ENCODE measurements around the gene GPX3. TPM values are rescaled to one million over a fixed set of nuclear protein-coding genes. Genes with fewer than 3 reads are reported as not detected.

Gene GPX3
- total and polyA plus RNA-seq, 2 of the 13 experiments (the other 11 are each of a cell fraction or from before 2014, with no cell fraction given) = 33.8 to 1,892 TPM

GRCh38 chr5:151048526-151048925 lies 28.1 kb downstream of the GPX3 start:
- no peaks in the 10 kb centered on the region for H3K27me3 ChIP-seq (ENCODE audit: control insufficient read depth in 1 of 2, insufficient read depth in 2 of 2, low read length in 2 of 2)
- in situ Hi-C loops (cut with HindIII; ENCODE audit: extremely low pct_ligation_motif_present, low pct_unique_long_range_greater_than_20kb) = loop anchor here (5.0 to 10.0 kb wide), 2 partner anchors 41 to 196 kb away; no protein-coding TSS in a partner anchor
- DNase-seq (ENCODE audit: low spot score) = no peak
- no peak overlapping the region for H3K4me2 ChIP-seq (ENCODE audit: low read depth, low read length)
- intact Hi-C loops (cut with micrococcal nuclease; ENCODE audit: unreplicated experiment) = loop anchor here (1.0 kb wide), 1 partner anchor 46 kb away; no protein-coding TSS in a partner anchor
- no peaks in the 10 kb centered on the region for H3K9me3 ChIP-seq (ENCODE audit: low read length)
- ChIA-PET POLR2A (no interaction called here), CTCF (ENCODE audit: low intra/inter-chr PET ratio, low total read pairs) (interaction anchor here (2.1 to 3.3 kb wide), 2 partner anchors 47 to 67 kb away, joined by 13 to 27 read pairs; no protein-coding TSS in a partner anchor)
- H3K27ac ChIP-seq (ENCODE audit: extremely low read length, insufficient read depth, low read length) = no peak overlapping the region
- TF ChIP-seq ARID3A (IDR thresholded peaks at IDR 0.05; ENCODE audit: low read depth, low read length) (no peak), MAFK (conservative IDR thresholded peaks at IDR 0.05 in 1 of 2, IDR thresholded peaks at IDR 0.05 in 1 of 2; ENCODE audit: low read length in 2 of 2) (no peak), KAT7 (CRISPR knock-in tag; IDR thresholded peaks at IDR 0.05; ENCODE audit: borderline replicate concordance) (no peak), ZNF83 (CRISPR knock-in tag; IDR thresholded peaks at IDR 0.05; ENCODE audit: borderline replicate concordance) (no peak), BRD4 (CRISPR knock-in tag; IDR thresholded peaks at IDR 0.05) (no peak), ELF4 (CRISPR knock-in tag; IDR thresholded peaks at IDR 0.05; ENCODE audit: borderline replicate concordance) (no peak), ZNF124 (CRISPR knock-in tag; IDR thresholded peaks at IDR 0.05) (no peak)
- TF ChIP-seq, protein P1, sequence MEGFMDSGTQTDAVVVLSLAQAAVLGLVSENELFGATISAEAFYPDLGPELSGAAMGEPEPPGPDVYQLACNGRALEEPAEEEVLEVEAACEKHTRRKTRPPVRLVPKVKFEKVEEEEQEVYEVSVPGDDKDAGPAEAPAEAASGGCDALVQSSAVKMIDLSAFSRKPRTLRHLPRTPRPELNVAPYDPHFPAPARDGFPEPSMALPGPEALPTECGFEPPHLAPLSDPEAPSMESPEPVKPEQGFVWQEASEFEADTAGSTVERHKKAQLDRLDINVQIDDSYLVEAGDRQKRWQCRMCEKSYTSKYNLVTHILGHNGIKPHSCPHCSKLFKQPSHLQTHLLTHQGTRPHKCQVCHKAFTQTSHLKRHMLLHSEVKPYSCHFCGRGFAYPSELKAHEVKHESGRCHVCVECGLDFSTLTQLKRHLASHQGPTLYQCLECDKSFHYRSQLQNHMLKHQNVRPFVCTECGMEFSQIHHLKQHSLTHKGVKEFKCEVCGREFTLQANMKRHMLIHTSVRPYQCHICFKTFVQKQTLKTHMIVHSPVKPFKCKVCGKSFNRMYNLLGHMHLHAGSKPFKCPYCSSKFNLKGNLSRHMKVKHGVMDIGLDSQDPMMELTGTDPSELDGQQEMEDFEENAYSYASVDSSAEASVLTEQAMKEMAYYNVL (CRISPR knock-in tag; IDR thresholded peaks at IDR 0.05; ENCODE audit: borderline replicate concordance) = no peak
- TF ChIP-seq, protein P2, sequence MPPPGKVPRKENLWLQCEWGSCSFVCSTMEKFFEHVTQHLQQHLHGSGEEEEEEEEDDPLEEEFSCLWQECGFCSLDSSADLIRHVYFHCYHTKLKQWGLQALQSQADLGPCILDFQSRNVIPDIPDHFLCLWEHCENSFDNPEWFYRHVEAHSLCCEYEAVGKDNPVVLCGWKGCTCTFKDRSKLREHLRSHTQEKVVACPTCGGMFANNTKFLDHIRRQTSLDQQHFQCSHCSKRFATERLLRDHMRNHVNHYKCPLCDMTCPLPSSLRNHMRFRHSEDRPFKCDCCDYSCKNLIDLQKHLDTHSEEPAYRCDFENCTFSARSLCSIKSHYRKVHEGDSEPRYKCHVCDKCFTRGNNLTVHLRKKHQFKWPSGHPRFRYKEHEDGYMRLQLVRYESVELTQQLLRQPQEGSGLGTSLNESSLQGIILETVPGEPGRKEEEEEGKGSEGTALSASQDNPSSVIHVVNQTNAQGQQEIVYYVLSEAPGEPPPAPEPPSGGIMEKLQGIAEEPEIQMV (CRISPR knock-in tag; IDR thresholded peaks at IDR 0.05; ENCODE audit: low read depth) = peak; percentile 98
- TF ChIP-seq, protein P3, sequence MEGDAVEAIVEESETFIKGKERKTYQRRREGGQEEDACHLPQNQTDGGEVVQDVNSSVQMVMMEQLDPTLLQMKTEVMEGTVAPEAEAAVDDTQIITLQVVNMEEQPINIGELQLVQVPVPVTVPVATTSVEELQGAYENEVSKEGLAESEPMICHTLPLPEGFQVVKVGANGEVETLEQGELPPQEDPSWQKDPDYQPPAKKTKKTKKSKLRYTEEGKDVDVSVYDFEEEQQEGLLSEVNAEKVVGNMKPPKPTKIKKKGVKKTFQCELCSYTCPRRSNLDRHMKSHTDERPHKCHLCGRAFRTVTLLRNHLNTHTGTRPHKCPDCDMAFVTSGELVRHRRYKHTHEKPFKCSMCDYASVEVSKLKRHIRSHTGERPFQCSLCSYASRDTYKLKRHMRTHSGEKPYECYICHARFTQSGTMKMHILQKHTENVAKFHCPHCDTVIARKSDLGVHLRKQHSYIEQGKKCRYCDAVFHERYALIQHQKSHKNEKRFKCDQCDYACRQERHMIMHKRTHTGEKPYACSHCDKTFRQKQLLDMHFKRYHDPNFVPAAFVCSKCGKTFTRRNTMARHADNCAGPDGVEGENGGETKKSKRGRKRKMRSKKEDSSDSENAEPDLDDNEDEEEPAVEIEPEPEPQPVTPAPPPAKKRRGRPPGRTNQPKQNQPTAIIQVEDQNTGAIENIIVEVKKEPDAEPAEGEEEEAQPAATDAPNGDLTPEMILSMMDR (CRISPR knock-in tag; IDR thresholded peaks at IDR 0.05) = peak; percentile 28
- no peak overlapping the region for H3K4me3 ChIP-seq (replicated peaks in 1 of 3; ENCODE audit: insufficient read depth in 1 of 3, low read depth in 2 of 3, low read length in 3 of 3)
- peaks cover 43 to 75% of the 10 kb centered on the region in 2 experiments for H3K36me3 ChIP-seq (replicated peaks in 1 of 2; ENCODE audit: control insufficient read depth in 1 of 2, insufficient read depth in 2 of 2, low read length in 2 of 2)
- peaks cover 3% of the 10 kb centered on the region; the same call in 1 of the 2 replicates for H4K20me1 ChIP-seq (ENCODE audit: insufficient read depth, low read length)
- H2AFZ ChIP-seq (ENCODE audit: low read length) = no peak overlapping the region
- ATAC-seq = peak; percentile 27
- H3K79me2 ChIP-seq (ENCODE audit: insufficient read depth, low read length) = no peaks in the 10 kb centered on the region
- no peak overlapping the region for H3K9ac ChIP-seq (ENCODE audit: insufficient read depth, low read depth, low read length)
- no peaks in the 10 kb centered on the region for H3K4me1 ChIP-seq (ENCODE audit: insufficient read depth, low read length)
- WGBS (ENCODE audit: low lambda C conversion rate) = 81% methylated on average over 7 of the region's 7 CpGs
- peak; percentile 50 for FAIRE-seq
- no TSS peak for BruUV-seq (replicated peaks)
